Stomach (tissue), 4 donors: Measurements from ENCODE around the gene BANP.
"Not testable (repeated sequence)": the region's sequence is repeated elsewhere in the genome, so short reads cannot be mapped to it uniquely, and the experiment has no call there.

Experiments
- POLR2A ChIP-seq, 4 donors: fragments of 450-650 bp; IDR thresholded peaks; one replicate each; pipeline ENCODE4 v1.6.1; 2016; ENCODE audit warnings: antibody characterized with exemption in 4 of 4, control low read depth in 2 of 4, mild to moderate bottlenecking in 1 of 4, moderate library complexity in 1 of 4
- POLR2AphosphoS5 ChIP-seq, 3 donors: sonication (generic); formaldehyde crosslinking; IDR thresholded peaks; one replicate each; pipeline ENCODE4 v1.6.1; 2016; ENCODE audit warnings: antibody characterized with exemption in 3 of 3
- TF ChIP-seq, protein P1 (sequence below), 7 experiments: fragments of 450-650 bp in 4 of 7; fragments of 200-600 bp in 3 of 7; sonication (generic) in 3 of 7; IDR thresholded peaks; one replicate each; pipeline ENCODE4 v1.5.1; 2016 to 2019; ENCODE audit warnings: antibody characterized with exemption in 7 of 7, control low read depth in 2 of 7, mild to moderate bottlenecking in 1 of 7

DNA sequence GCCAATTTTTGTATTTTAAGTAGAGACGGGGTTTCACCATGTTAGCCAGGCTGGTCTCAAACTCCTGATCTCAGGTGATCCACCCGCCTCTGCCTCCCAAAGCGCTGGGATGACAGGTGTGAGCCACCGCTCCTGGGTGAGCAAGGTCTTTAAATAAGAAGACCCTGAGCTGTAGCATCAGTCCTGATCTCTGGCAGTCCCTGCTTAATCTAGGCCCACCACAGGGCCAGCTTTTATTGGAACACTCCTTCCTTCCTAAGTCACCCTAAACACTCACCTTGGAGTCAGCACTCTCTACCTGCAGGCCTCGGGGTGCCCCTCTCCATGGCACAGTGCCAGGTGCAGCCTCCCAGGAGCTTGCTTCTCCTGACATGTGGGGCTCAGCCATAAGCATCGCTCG is 45.7 kb upstream of the BANP start:
- TF ChIP-seq POLR2AphosphoS5, POLR2A (IDR thresholded peaks at IDR 0.05): not testable (repeated sequence)
- TF ChIP-seq, protein P1, sequence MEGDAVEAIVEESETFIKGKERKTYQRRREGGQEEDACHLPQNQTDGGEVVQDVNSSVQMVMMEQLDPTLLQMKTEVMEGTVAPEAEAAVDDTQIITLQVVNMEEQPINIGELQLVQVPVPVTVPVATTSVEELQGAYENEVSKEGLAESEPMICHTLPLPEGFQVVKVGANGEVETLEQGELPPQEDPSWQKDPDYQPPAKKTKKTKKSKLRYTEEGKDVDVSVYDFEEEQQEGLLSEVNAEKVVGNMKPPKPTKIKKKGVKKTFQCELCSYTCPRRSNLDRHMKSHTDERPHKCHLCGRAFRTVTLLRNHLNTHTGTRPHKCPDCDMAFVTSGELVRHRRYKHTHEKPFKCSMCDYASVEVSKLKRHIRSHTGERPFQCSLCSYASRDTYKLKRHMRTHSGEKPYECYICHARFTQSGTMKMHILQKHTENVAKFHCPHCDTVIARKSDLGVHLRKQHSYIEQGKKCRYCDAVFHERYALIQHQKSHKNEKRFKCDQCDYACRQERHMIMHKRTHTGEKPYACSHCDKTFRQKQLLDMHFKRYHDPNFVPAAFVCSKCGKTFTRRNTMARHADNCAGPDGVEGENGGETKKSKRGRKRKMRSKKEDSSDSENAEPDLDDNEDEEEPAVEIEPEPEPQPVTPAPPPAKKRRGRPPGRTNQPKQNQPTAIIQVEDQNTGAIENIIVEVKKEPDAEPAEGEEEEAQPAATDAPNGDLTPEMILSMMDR (IDR thresholded peaks at IDR 0.05), result not testable (repeated sequence)
